GM21576 (cell line): ENCODE results near the gene BUB1B.

Experiments used
- ATAC-seq: cut with Tn5 transposase; IDR thresholded peaks from one replicate; pipeline ENCODE4 v1.9.1; 2021; ENCODE audit warnings: mild to moderate bottlenecking, moderate library complexity; ENCODE audit not compliant: unreplicated experiment

The BUB1B gene

DNA sequence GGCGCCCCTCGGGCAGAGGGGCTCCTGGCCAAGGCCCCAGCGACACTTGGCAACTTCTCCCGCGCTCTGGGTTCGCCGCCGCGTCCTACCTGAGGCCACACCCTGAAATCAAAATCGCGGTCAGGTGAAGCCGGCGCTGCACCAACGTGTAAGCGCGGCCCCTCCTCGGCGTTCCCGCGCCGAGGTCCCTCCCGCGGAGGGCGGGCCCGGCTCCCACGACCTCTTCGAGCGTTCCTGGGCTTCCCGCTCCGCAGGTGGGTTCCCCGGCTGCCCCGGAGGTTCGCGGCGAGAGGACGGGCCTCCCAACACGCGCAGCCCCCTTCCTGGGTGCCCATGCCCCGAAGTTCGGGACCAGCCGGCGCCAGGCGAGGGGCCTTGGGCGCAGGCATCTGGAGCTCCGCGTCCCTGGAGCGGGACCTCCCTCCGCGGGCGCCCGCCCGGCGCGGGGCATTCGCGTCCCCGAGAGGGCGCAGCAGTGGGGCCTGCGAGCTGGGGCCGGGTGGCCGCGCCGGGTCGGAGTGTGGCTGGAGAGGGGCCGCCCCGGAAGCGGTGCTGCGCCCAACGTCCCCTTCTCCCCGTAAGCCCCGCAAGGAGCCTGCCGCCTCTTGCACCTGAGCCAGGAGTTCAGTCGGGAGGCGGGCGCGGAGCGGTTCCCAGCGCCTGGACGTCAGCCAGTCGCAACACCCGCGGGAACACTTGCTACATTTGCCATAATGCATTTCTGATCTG is 91.7 kb downstream of the BUB1B start:
- ATAC-seq: no peak

DNA sequence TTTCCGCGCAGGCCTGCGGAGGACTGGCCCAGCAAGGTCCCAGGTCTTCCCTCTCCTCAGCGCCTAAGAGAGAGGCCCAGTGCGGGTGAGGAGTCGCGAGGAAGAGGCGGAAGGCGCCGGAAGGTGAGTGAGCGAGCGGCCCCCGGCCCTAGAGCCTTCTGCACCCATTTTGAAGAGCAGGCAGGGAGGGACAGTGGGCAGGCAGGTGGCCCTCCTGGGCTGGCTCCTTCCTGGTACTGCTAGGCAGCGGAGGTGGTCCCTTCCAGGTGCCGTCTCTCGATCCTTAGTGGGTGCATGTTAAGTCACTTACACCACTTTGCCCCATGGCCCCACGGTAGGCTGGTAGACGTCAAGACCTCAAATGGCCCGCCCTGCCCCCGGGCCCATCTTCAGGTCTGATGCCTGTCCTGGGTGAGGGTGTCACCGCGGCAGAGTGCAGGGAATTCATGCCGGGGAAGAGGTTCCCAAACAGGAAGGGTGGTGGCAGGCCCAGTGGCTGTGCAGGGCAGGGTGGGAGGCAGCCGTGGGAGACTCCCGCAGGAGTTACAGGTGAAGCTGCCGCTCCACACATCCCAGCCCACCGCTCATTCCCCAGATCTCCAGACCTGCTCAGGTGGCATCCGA is 92.4 kb downstream of the BUB1B start:
- no peak for ATAC-seq

DNA sequence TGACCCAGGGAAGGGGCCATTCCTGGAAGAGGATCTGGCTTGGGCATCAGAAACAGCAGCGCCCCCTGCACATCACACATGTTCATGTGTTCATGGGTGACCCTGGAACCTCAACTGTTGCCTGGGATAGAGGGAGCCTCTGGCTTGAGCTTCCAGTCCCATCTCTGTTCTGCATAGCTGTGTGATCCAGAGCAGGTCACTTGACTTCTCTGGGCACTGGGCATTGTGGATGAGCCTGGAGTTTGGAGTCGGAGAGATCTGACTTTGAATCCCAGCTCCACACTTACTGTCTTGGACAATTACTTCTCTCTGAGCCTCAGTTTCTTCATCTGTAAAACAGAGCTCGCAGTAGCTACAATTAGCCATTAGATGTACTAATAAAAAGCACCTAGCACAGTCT is 93.6 kb downstream of the BUB1B start:
- ATAC-seq: no peak

DNA sequence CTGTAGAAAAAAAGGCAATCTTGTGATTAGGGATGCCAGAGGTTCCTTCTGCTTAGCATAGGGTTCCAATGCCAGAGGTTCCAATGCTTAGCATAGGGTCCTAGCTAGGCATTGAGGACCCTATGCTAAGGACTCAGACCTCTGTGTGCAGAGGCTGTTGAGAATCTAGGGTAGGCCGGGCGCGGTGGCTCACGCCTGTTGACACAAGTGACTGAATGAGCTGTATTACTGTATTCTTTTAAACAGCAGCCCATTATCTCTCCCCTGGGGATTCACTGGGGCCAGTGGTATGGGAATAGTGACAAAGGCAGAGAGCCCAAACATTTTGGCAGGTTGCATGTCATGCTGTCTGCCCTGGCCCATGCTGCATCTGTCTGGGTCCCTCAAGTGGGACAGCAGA is 94.2 kb downstream of the BUB1B start:
- ATAC-seq: no peak

DNA sequence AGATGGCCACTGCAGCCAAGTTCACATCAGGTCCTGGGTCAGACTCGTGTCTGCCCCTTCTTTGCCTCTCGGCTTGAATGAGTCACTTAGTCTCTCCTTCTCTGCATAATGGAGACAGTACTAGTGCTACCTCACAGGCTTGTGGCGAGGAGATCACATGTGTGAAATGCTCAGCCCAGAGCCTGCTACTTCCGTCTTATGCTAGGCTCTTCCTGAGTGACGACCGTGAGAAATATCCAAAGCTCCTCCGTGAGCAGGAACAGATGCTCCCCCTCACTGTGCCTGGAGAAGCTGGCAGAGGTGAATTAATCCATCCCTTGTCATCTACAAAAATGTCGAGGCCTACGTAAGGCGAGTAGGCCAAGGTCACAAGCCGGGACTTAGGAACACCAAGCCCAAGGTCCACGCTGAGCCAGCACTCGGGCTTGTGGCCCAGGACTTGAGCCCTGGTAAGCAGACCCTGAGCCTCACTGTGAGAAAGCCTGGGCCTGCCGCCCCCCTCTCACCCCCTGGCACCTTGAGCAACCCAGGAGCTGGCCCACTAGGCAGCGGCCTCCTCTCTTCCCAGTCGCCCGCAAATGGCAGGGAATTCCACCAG is 95.9 kb downstream of the BUB1B start:
- ATAC-seq: no peak

DNA sequence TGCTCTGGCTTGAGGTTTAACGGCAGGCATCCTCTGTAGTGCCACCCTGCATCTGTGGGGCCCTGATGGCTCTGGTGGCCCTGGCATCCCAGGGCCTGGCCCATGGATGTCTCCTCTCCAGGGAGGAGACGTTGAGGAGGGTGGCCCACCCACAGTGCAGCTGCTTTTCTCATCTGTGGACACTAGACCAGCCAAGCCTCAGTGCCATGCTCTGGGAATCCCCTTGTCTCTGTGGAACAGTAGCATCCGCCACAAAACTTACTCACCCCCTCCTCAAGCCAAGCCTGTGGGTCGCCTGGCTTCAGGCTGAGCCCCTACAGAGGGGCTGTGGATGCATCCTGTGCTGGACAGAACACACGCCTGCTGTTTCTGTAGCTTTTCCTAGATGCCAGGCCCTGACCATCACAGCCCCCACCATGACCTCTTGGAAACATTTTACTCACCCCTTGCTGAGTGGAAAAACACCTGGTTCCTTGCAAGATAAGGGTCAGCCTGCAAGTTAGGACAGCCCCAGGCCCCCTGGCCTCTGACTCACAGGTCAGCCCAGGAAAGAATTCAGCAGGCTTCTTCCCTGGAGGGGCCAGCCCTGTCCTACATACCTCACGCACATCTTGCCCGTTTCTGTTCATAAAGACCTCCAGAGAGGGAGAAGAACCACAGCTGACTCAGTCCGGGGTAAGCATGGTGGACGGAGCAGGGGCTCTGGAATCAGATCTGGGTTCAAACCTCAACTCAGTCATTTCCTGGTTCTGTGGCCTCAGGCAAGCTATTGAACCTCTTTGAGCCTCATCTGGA is 97.0 kb downstream of the BUB1B start:
- no peak for ATAC-seq

DNA sequence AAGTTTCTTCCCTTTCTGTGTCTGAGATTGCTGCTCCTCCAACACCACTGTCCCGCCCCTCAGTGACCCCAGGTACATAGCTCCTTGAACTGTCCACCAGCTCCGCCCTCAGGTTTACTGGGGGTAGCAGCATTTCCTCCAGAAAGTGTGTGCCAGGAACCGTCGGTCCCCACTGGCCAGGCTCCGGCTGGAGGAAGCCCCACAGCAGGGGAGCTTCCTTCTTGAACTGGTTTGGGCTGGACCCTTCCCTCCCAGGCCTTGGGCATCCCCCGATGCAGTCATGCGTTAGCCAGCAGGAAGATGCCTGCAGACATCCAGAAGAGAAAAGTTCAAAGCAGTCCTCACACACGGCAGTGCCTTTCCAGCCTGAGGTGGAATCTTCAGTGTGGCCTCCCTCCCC is 97.7 kb downstream of the BUB1B start:
- no peak for ATAC-seq

DNA sequence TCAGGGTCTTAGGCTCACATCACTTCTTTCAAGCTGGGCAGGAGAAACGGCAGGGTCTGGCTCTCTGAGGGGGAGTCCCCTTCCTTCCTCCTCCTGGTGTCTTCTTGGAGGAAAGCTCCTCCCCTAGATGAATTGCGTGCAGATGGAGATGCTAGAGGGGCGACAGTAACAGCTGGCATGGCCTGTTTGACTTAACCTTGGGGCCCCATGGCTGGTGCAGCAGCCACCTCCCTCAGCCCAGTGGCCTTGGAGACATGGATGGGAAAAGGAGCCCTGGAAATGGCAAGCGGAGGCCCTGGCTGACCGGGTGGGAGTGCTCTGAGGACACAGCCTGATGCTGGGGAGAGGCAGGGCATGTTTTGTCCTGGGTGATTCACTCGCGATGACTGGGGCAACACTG is 98.2 kb downstream of the BUB1B start:
- no peak for ATAC-seq

DNA sequence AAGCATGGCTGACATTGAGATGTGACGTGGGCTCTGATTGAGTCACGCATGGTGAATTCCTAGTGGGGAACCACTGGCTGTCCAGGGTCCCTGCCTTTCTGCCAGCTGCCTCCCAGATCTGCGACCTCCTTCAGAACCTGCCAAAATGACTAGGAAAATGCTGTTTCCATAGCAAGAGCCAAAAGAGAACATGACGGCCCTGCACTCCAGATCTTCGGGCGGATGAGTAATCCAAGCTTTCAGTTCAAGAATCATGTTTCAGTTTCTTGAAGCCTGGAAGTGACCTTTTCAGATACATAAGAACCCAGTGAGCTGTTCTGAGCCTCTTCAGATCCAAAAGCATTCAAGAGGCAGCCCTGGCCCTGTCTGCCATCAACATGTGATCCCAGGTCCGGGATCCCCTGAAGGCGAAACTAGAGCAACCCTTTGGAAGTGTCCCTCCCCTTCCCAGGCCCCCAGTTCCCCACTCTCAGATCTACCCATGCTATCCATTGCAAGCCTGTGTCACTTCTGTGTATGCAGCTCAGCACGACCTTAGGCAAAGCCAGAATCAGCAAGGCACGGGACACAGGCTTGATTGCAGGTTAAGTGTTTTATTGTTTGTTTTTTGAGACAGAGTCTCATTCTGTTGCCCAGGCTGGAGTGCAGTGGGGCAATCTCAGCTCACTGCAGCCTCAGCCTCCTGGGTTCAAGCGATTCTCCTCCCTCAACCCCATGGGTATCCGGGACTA is 102.3 kb downstream of the BUB1B start:
- no peak for ATAC-seq

DNA sequence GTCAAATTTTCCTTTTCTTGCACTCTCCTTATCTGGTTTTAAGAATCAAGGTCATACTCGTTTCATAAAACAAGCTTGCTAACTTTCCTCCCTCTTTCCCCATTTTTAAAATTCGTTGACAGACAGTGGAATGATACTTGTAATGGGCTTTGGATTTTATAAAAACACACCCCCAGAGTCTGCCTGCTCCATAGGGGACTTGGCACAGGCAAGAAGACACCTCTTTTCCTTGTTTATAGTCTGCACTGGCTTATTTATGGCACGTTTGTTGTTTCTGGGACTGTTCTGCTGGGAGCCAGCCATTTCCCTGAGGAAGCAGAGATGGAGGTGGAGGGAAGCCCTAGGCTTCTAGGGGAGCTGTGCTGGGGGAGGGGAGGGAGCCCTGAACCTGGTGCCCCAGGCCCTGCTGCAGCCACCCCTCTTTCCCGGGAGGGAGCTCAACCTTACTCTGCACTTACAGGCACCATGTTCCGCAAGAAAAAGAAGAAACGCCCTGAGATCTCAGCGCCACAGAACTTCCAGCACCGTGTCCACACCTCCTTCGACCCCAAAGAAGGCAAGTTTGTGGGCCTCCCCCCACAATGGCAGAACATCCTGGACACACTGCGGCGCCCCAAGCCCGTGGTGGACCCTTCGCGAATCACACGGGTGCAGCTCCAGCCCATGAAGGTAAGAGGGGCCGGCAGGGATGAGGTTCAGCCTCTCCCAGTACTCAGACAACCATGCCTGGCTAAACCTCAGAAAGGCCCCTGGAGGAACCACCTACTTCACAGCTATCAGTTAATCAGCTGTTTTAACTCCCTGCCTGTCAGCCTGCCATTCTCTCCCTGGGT is 103.7 kb downstream of the BUB1B start:
- no peak for ATAC-seq

DNA sequence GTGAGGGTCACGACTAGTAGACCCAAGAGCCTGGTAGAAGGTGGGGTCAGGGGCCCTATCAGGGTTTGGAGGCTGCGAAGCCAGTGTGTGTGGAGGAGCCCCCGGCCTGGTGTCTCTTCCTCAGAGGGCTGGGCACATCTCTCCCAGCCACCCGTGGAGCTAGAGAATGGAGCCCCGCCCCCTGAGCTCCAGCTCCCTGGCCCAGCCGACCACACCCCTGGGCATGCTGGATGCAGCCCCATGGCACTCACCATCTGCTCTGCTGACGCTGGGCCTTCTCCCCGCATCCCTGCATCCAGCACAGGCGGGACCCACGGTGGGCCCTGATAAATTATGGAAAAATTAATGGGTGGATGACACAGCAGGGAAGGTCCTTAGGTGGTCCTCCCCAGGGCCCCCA is 104.5 kb downstream of the BUB1B start:
- no peak for ATAC-seq

DNA sequence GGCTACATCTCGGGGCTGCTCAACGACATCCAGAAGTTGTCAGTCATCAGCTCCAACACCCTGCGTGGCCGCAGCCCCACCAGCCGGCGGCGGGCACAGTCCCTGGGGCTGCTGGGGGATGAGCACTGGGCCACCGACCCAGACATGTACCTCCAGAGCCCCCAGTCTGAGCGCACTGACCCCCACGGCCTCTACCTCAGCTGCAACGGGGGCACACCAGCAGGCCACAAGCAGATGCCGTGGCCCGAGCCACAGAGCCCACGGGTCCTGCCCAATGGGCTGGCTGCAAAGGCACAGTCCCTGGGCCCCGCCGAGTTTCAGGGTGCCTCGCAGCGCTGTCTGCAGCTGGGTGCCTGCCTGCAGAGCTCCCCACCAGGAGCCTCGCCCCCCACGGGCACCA is 105.0 kb downstream of the BUB1B start:
- ATAC-seq: no peak

DNA sequence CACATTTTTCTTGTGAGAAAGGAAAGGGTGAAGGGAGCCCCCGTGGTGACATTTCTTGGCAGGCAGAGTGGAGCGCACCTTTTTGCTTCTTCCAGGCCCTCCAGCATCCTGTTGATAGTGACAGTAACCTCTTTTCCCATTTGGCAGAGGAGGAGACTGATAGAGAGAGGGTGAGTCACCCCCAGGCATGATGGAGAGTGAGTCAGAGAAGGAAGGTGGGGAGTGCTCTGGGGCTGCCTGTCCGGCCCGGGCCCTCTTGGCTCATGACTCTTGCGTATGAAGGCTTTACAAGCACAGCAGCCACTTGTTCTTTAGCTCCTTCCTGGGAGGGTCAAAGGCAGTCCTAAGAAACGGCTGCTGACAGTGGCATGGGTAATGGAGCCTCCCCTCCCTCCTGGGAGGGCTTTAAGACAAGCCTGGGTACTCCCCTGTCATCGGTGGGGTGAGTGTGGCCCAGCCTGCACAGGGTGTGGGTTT is 106.0 kb downstream of the BUB1B start:
- ATAC-seq: no peak

DNA sequence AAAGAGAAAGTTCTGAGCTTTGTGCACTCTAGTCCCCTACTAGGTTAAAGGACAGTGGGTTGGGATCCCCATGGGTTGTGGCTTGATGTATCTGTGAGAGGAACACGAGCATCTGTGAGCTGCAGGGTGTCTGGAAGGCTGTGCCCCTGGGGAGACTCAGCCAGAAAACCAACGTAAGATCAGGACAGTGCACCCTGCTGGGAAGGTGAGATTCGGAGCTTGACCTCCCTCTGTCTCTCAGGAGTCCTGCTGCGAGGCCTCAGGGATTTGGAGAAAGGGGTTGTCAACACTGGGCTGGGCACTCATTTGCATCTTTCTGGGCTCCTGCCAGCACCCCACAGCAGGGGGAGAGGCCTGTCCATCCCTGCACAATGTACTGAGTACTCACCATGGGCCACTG is 106.8 kb downstream of the BUB1B start:
- no peak for ATAC-seq

DNA sequence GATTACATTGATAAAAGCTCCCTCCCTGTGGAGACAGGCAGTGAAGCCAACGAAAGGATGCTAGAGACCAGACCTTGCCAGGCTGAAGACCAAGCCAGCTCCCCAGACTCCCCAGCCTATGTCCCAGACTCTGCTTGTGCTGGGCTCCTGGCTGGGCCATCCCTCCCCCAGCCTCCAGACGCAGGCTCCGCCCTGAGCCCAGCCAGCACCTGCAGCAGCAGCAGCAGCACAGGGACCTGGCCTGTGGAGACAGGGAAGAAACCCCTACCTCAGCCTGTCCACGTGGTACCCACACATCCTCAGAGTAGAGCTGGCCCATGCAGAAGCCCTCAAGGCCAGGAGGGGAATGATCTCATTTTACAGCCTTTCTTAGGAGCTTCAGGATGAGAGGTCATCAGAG is 108.7 kb downstream of the BUB1B start:
- no peak for ATAC-seq

DNA sequence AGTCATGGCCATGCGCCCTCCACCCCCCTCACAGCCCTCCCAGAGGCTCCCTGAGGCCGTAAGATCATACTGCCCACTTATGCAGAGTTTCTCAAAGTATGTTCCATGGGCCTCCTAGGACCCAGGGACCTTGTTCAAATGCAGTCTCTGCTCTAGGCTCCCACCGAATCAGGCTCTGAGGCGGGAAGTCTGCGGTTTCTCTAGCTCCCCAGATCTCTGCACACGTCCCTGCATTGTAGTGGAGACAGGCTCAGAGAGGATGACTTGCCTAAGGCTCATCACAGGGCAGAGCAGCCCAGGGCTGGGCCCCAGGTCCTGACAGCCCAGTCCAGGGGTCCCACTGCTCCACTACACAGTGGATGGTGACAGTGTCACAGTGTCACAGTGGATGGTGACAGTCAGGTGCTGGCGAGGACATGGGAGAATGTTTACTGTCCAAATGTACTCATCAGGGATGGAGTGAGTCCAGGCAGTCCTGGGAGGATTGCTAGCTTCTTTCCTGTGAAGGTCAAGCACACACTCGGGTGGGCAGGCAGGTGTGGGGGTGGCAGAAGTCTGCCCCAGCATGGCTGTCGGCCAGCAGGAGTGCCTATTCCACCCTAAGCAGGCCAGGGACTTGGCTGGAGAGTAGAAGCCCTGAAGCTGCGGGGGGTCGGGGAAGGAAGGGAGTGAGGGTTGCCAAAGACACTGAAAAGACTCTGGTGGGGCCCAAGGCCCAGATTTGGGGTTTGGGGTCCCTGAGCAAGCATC is 109.6 kb downstream of the BUB1B start:
- no peak for ATAC-seq
